ENCODE data around the gene CLEC2A. TPM values are rescaled to one million over a fixed set of nuclear protein-coding genes. Genes with fewer than 3 reads are reported as not detected.

The CLEC2A gene
- total RNA-seq, 1 experiment from 2014 or later = not detected

GRCh38 chr12:9872742-9873141, 59.4 kb downstream of the CLEC2A start:
- Mint-ChIP-seq H3K36me3 (ENCODE audit: insufficient read depth, unreplicated experiment) (no peaks in the 10 kb centered on the region), H3K4me1 (ENCODE audit: low read depth, unreplicated experiment) (peaks cover 8% of the 10 kb centered on the region), H3K9me3 (ENCODE audit: low read depth, unreplicated experiment) (no peaks in the 10 kb centered on the region), H3K27ac (ENCODE audit: unreplicated experiment) (no peak overlapping the region), H3K27me3 (ENCODE audit: unreplicated experiment) (no peaks in the 10 kb centered on the region), H3K4me3 (ENCODE audit: low read depth, unreplicated experiment) (no peak overlapping the region)
- CTCF ChIA-PET = no interaction called here
- no TSS peak for BruUV-seq (replicated peaks)
- no peak for TF ChIP-seq CTCF (IDR thresholded peaks at IDR 0.05; ENCODE audit: unreplicated experiment)
- intact Hi-C loops (cut with micrococcal nuclease; ENCODE audit: unreplicated experiment) = no loop called here
- no peak for DNase-seq

DNA sequence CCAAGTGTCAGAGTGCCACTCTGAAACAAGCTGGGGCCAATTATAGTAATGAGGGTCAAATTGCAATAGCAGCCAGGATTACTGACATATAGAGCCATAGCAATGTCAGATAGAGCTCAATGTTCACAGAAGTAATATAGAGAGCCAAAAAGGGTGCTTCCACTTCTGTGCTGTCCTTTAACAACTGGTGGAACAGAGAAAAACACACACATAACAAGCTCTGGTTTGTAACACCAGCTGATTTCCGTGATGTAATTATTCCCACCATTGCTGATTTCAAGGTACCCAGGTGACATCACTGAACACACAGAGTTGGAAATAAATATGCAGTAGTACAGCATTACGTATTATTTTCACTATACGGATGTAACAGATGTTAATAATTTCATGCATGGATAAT, 60.0 kb downstream of the CLEC2A start:
- CTCF ChIA-PET = no interaction called here
- H3K27ac Mint-ChIP-seq (ENCODE audit: unreplicated experiment) = no peak overlapping the region
- peaks cover 8% of the 10 kb centered on the region for H3K4me1 Mint-ChIP-seq (ENCODE audit: low read depth, unreplicated experiment)
- H3K36me3 Mint-ChIP-seq (ENCODE audit: insufficient read depth, unreplicated experiment) = no peaks in the 10 kb centered on the region
- H3K4me3 Mint-ChIP-seq (ENCODE audit: low read depth, unreplicated experiment) = no peak overlapping the region
- TF ChIP-seq CTCF (IDR thresholded peaks at IDR 0.05; ENCODE audit: unreplicated experiment) = no peak
- no peak for DNase-seq
- BruUV-seq (replicated peaks) = no TSS peak
- H3K27me3 Mint-ChIP-seq (ENCODE audit: unreplicated experiment) = no peaks in the 10 kb centered on the region
- intact Hi-C loops (cut with micrococcal nuclease; ENCODE audit: unreplicated experiment) = no loop called here
- no peaks in the 10 kb centered on the region for H3K9me3 Mint-ChIP-seq (ENCODE audit: low read depth, unreplicated experiment)

DNA sequence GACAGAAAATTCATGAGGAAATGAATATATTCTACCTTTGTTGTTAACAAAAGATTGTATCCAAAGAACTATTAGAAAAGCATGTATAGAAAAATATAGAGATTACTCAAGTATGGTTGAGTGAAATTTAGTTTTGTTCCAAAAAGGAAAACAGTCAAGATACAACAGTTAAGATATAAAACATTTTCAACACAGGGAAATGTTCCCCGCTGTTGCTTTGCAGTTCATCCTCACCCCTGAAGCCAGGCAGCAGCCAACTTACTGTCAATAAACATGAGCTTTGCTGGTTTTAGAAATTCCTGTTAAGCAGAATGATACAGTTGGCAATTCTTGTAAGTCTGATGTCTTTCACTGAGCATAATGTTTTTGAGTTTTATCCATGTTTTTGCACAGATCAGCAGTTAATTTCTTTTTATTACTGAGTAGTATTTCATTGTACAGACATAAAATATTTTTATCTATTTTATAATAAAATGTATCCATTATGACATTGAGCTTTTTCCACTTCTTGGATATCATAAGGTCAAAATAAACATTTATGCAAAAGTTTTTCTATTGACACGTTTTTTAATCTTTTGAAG, 61.8 kb downstream of the CLEC2A start:
- no peak for DNase-seq
- Mint-ChIP-seq H3K27me3 (ENCODE audit: unreplicated experiment) (no peaks in the 10 kb centered on the region), H3K9me3 (ENCODE audit: low read depth, unreplicated experiment) (no peaks in the 10 kb centered on the region), H3K4me3 (ENCODE audit: low read depth, unreplicated experiment) (peak overlapping the region; percentile 64), H3K4me1 (ENCODE audit: low read depth, unreplicated experiment) (peaks cover 8% of the 10 kb centered on the region), H3K36me3 (ENCODE audit: insufficient read depth, unreplicated experiment) (no peaks in the 10 kb centered on the region), H3K27ac (ENCODE audit: unreplicated experiment) (peak overlapping the region; percentile 32)
- CTCF ChIA-PET = no interaction called here
- no TSS peak for BruUV-seq (replicated peaks)
- intact Hi-C loops (cut with micrococcal nuclease; ENCODE audit: unreplicated experiment) = no loop called here
- TF ChIP-seq CTCF (IDR thresholded peaks at IDR 0.05; ENCODE audit: unreplicated experiment) = no peak

- no peak for TF ChIP-seq CTCF (IDR thresholded peaks at IDR 0.05; ENCODE audit: unreplicated experiment)
- H3K27ac Mint-ChIP-seq (ENCODE audit: unreplicated experiment) = peak within 1 kb of the TSS; percentile 32
- intact Hi-C loops (cut with micrococcal nuclease; ENCODE audit: unreplicated experiment) = no loop called here
- DNase-seq = no peak
- H3K4me3 Mint-ChIP-seq (ENCODE audit: low read depth, unreplicated experiment) = peak within 1 kb of the TSS; percentile 64
- H3K36me3 Mint-ChIP-seq (ENCODE audit: insufficient read depth, unreplicated experiment) = no peaks in the 10 kb centered on the region
- H3K27me3 Mint-ChIP-seq (ENCODE audit: unreplicated experiment) = no peaks in the 10 kb centered on the region
- H3K9me3 Mint-ChIP-seq (ENCODE audit: low read depth, unreplicated experiment) = no peaks in the 10 kb centered on the region
- BruUV-seq (replicated peaks) = no TSS peak
- CTCF ChIA-PET = no interaction called here
- peaks cover 8% of the 10 kb centered on the region for H3K4me1 Mint-ChIP-seq (ENCODE audit: low read depth, unreplicated experiment)
These were observed 62.6 kb downstream of the CLEC2A start, which contains the start of gene CLEC2B for GRCh38 chr12:9869307-9870161. Gene CLEC2B, minus strand, starts transcription at chr12:9869354.
